ENCODE measurements around the gene AMPD3. TPM values are rescaled to one million over a fixed set of nuclear protein-coding genes. Genes with fewer than 3 reads are reported as not detected.
"Not testable (repeated sequence)": the region's sequence is repeated elsewhere in the genome, so short reads cannot be mapped to it uniquely, and the experiment has no call there.

Gene AMPD3
- total and polyA plus RNA-seq, 7 donors = 23.5 to 120 (median 67.7) TPM

- H3K4me1 ChIP-seq = no peaks in the 10 kb centered on the region
- DNase-seq (no peak), ATAC-seq (no peak)
- peaks cover 0 to 2% (median 0%) of the 10 kb centered on the region in 3 donors for H3K27me3 ChIP-seq (ENCODE audit: insufficient read depth in 3 of 3, low read length in 2 of 3)
- intact Hi-C loops (cut with DNase I) = no loop called here
- H3K27ac ChIP-seq = no peak overlapping the region
- H3K36me3 ChIP-seq (ENCODE audit: insufficient read depth in 1 of 2, low read depth in 1 of 2) = no peaks in the 10 kb centered on the region
- no peaks in the 10 kb centered on the region for H3K9me3 ChIP-seq
- no peak overlapping the region for H3K4me3 ChIP-seq
- TF ChIP-seq CTCF (IDR thresholded peaks at IDR 0.05) = no peak
- 26 to 75% (median 51%) methylated on average over 1 of the region's 1 CpG for WGBS, 3 donors
Measured at GRCh38 chr11:10432493-10432892, 22.6 kb upstream of the AMPD3 start.

- Histone ChIP-seq H3K27ac (no peak overlapping the region), H3K27me3 (ENCODE audit: insufficient read depth in 3 of 3, low read length in 2 of 3) (peaks cover 0 to 2% (median 0%) of the 10 kb centered on the region in 3 donors), H3K4me3 (no peak overlapping the region), H3K4me1 (no peaks in the 10 kb centered on the region), H3K36me3 (ENCODE audit: insufficient read depth in 1 of 2, low read depth in 1 of 2) (no peaks in the 10 kb centered on the region), H3K9me3 (no peaks in the 10 kb centered on the region)
- no peak for TF ChIP-seq CTCF (IDR thresholded peaks at IDR 0.05)
- ATAC-seq = no peak
- DNase-seq = no peak
- WGBS, 3 donors = 78 to 80% (median 78%) methylated on average over 1 of the region's 1 CpG
- intact Hi-C loops (cut with DNase I) = no loop called here
Measured at GRCh38 chr11:10432971-10433370, 22.1 kb upstream of the AMPD3 start.

GRCh38 chr11:10436224-10436623 lies 18.8 kb upstream of the AMPD3 start:
- ATAC-seq = peak in 1 of 4 donors; percentile 26
- intact Hi-C loops (cut with DNase I) = no loop called here
- Histone ChIP-seq H3K4me3 (no peak overlapping the region), H3K36me3 (ENCODE audit: insufficient read depth in 1 of 2, low read depth in 1 of 2) (no peaks in the 10 kb centered on the region), H3K4me1 (peaks cover 1% of the 10 kb centered on the region), H3K27ac (no peak overlapping the region), H3K9me3 (no peaks in the 10 kb centered on the region), H3K27me3 (ENCODE audit: insufficient read depth in 3 of 3, low read length in 2 of 3) (no peaks in the 10 kb centered on the region)
- 80 to 84% (median 83%) methylated on average over 1 of the region's 1 CpG for WGBS, 3 donors
- TF ChIP-seq CTCF (IDR thresholded peaks at IDR 0.05) = no peak
- DNase-seq = no peak

GRCh38 chr11:10436683-10437082 lies 18.4 kb upstream of the AMPD3 start:
- H3K27me3 ChIP-seq (ENCODE audit: insufficient read depth in 3 of 3, low read length in 2 of 3); intact Hi-C loops (cut with DNase I); DNase-seq; H3K4me3 ChIP-seq; H3K9me3 ChIP-seq; H3K27ac ChIP-seq; H3K4me1 ChIP-seq; H3K36me3 ChIP-seq (ENCODE audit: insufficient read depth in 1 of 2, low read depth in 1 of 2); ATAC-seq: not testable (repeated sequence)
- 64 to 73% (median 65%) methylated on average over 1 of the region's 1 CpG for WGBS, 3 donors

GRCh38 chr11:10438458-10438857 lies 16.6 kb upstream of the AMPD3 start:
- no peak for ATAC-seq
- TF ChIP-seq CTCF (IDR thresholded peaks at IDR 0.05) = no peak
- H3K9me3 ChIP-seq = no peaks in the 10 kb centered on the region
- intact Hi-C loops (cut with DNase I) = no loop called here
- no peak for DNase-seq
- H3K4me3 ChIP-seq = no peak overlapping the region
- H3K27me3 ChIP-seq (ENCODE audit: insufficient read depth in 3 of 3, low read length in 2 of 3) = no peaks in the 10 kb centered on the region
- H3K36me3 ChIP-seq (ENCODE audit: insufficient read depth in 1 of 2, low read depth in 1 of 2) = no peaks in the 10 kb centered on the region
- peaks cover 5% of the 10 kb centered on the region for H3K4me1 ChIP-seq
- H3K27ac ChIP-seq = no peak overlapping the region
